Activated gamma-delta T cell treated with Interleukin-2 at 50 U/mL for 16 hours (primary cell): ENCODE data around the gene MAP4K2.

Source experiments
- DNase-seq: peaks from one replicate; pipeline ENCODE4 v3.0.0-alpha.2; 2020

The MAP4K2 gene

GRCh38 chr11:64810891-64811272, 7.9 kb upstream of the MAP4K2 start:
- DNase-seq: peak; percentile 56

- peak; percentile 73 for DNase-seq
These were observed 7.4 kb upstream of the MAP4K2 start, which contains the start of gene MEN1 for GRCh38 chr11:64810271-64810890. MEN1 (minus strand) TSS chr11:64810551; CDS start chr11:64810109, 442 bp downstream.

DNA sequence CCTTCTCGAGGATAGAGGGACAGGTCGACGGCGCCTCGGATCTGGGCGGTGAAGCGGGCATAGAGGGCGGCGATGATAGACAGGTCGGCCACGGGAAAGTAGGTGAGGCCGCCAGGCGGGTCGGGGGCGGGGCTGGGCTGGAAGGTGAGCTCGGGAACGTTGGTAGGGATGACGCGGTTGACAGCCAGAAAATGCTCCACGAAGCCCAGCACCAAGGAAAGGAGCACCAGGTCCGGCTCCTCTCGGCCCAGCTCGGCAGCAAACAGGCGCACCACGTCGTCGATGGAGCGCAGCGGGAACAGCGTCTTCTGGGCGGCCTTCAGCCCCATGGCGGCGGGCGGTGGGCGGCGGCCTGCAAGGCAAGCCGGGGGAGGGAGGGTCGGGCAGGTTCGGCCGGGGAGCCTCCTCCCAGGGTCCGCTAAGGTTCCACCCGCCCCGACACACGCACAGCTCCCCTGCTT, 6.8 kb upstream of the MAP4K2 start:
- DNase-seq: no peak

GRCh38 chr11:64805481-64805880, 2.5 kb upstream of the MAP4K2 start:
- DNase-seq: no peak

GRCh38 chr11:64804346-64805210, 1.6 kb upstream of the MAP4K2 start:
- no peak for DNase-seq

GRCh38 chr11:64803846-64804345, 882 bp upstream of the MAP4K2 start:
- DNase-seq: no peak

- DNase-seq: no peak
These were observed 450 bp downstream of the MAP4K2 start for GRCh38 chr11:64802370-64803157.

- no peak for DNase-seq
These were observed 1.2 kb downstream of the MAP4K2 start for GRCh38 chr11:64801561-64802369.

DNA sequence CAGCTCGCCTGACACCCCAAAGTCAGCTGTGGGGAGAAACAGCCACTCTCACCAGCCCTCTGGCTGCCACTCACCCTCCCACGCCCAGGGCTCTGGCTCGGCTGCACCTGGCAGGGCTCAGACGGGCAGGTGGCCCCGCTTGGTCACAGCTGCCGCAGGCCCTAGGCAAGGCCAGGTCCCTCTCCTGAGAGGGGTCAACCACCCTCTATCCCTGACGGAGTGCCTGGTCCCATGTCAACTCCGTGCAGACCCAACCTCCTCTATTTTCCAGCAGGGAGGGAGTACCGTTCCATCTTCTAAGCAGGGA, 1.9 kb downstream of the MAP4K2 start:
- DNase-seq: no peak

- no peak for DNase-seq
These were observed 2.5 kb downstream of the MAP4K2 start for GRCh38 chr11:64800303-64801157.

GRCh38 chr11:64799623-64800302, 3.3 kb downstream of the MAP4K2 start:
- no peak for DNase-seq

- no peak for DNase-seq
These were observed 3.8 kb downstream of the MAP4K2 start for GRCh38 chr11:64799256-64799622.

- DNase-seq: no peak
These were observed 6.1 kb downstream of the MAP4K2 start for GRCh38 chr11:64796757-64797541.

DNA sequence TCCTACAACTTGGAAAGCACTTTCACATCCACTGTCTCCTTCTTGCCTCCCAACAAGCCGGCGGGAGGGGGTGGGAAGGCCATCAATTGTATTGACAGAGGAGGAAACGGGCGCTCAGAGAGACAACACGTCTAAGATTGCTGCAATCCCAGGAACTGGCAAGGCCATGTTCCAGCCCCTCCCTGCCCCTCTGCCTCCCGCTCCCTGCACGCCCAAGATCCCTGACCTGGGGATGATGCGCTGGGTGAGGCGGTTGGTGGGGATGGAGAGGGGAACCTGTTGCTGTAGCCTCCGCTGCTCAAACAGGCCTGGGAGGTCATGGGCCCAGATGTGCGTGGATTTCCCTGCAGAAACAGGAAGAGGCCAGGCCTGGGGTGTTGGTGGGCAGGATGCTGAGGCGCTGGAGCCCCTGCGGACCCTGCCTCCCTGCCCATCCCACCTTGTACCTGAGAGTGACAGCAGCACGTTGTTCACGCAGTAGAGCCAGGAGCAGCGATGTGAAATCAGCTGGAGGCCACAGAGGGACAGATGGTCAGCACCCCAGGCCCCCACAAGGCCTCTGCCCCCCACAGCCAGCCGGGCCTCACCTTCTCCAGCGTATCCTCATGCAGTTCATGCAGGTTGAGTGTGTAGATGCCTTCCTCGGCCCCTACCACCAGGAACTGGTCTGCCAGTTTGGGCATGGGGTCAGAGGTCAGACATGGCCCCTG, 6.8 kb downstream of the MAP4K2 start:
- DNase-seq: no peak

GRCh38 chr11:64794526-64794925, 8.5 kb downstream of the MAP4K2 start:
- no peak for DNase-seq

- no peak for DNase-seq
These were observed 9.5 kb downstream of the MAP4K2 start for GRCh38 chr11:64793271-64794160.

DNA sequence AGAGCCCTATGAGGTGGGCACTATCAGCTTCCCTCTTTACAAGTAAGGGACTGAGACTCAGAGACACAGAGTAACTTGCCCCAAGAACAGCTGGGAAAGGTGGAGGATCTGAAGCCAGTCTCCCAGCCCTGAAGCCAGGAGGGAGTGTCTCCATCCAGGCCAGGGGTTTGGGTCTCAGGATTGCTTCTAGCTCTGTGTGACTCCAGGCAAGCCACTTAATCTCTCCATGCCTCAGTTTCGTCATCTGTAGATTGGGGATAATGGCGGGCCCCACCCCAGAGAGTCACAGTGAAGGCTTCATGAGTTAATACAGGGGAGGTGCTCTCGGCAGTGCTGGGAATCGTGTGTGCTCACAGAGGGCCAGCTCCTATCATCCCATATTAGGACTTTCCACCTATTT, 10.5 kb downstream of the MAP4K2 start:
- DNase-seq: no peak

DNA sequence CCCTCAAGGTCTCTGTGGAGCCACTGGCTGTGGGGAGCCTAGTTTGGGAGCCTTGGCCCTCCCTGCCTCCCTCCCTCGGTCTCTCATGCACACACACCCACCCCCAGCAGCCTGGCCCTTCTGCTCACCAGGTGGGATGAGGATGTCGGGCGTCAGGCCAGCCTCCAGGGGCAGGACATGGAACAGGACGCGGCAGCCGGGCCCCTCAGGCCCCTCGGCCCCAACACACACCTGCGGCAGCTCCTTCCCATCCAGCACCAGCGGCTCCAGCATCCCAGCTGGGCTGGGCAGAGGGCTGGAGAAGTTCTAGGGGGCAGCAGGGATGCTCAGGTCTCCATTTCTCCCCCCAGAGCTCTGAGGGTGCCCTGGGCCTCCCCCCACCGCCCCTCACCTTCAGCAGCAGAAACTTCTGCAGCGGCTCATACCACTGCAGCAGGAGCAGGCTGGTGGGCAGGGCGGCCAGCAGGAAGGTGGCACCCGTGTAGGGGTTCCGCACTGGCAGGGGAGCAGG, 11.2 kb downstream of the MAP4K2 start:
- DNase-seq: no peak
